Omental fat pad (tissue), 4 donors: ENCODE data around the gene ID1. TPM values are rescaled to one million over a fixed set of nuclear protein-coding genes. Genes with fewer than 3 reads are reported as not detected.

Experiments used
- ATAC-seq: fragments of 150-250 bp; one replicate; pipeline ENCODE4 v1.9.1; 2016; ENCODE audit warnings: mild to moderate bottlenecking, moderate library complexity; ENCODE audit not compliant: low FRiP score
- DNase-seq: peaks from one replicate; pipeline ENCODE4 v3.0.0-alpha.2; 2019; ENCODE audit warnings: low spot score
- total RNA-seq, 4 donors: library from RNA; depleted of rRNA; stranded (reverse); fragments of >200 nt; gene quantifications; one replicate each; pipeline ENCODE4 v1.1.0, GENCODE V29; 2016
- TF ChIP-seq, protein P1 (sequence below), 3 donors: fragments of 450-650 bp; IDR thresholded peaks; one replicate each; pipeline ENCODE4 v1.5.1; 2016 to 2017; ENCODE audit warnings: antibody characterized with exemption in 3 of 3, mild to moderate bottlenecking in 3 of 3, moderate library complexity in 2 of 3

ID1 gene
- total RNA-seq, 4 donors from 2014 or later: 437 to 878 (median 612) TPM

DNA sequence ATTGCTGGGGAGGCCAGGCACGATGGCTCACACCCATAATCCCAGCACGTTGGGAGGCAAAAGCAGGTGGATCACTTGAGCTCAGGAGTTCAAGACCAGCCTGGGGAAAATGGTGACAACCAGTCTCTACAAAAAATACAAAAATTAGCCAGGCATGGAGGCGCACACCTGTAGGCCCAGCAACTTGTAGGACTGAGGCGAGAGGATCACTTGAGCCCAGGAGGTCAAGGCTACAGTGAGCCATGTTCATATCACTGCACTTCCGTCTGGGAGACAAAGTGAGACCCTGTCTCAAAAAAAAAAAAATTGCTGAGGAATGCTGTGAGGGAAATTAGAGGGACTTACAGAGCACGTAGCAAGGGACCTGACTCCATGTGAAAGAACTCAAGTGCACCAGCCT, 40.8 kb upstream of the ID1 start:
- TF ChIP-seq, protein P1, sequence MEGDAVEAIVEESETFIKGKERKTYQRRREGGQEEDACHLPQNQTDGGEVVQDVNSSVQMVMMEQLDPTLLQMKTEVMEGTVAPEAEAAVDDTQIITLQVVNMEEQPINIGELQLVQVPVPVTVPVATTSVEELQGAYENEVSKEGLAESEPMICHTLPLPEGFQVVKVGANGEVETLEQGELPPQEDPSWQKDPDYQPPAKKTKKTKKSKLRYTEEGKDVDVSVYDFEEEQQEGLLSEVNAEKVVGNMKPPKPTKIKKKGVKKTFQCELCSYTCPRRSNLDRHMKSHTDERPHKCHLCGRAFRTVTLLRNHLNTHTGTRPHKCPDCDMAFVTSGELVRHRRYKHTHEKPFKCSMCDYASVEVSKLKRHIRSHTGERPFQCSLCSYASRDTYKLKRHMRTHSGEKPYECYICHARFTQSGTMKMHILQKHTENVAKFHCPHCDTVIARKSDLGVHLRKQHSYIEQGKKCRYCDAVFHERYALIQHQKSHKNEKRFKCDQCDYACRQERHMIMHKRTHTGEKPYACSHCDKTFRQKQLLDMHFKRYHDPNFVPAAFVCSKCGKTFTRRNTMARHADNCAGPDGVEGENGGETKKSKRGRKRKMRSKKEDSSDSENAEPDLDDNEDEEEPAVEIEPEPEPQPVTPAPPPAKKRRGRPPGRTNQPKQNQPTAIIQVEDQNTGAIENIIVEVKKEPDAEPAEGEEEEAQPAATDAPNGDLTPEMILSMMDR (IDR thresholded peaks at IDR 0.05): no peak
- no peak for DNase-seq
- no peak for ATAC-seq

DNA sequence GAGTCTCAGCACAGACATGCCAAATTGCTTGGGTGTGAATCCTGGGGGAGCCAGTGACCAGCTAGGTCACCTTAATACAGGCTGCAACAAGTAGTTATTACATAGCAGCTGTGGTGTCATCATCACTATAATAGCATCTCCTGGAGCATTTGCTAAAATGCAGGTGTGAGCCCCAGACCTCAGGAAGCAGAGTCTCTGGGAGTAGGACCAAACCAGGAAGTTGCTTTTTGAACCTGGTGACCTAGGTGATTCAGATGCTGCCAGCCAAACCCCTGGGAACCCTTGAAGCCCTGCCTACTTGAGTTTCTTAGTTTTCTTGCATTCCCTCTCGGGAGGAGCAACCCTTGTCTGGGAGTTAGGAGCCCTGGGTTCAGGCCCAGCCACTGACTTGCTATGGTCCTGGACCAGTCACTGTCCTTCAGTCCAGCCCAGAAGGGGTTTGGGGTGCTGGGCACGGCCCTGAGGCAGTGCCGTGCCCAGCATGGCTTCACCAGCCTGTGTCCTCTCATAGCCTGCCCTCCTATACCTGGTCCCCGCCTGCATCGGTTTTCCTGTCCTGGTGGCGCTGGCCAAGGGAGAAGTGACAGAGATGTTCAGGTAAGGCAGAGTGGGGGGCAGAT, 39.3 kb upstream of the ID1 start:
- TF ChIP-seq, protein P1 (IDR thresholded peaks at IDR 0.05): no peak
- ATAC-seq: no peak
- no peak for DNase-seq

- TF ChIP-seq, protein P1 (IDR thresholded peaks at IDR 0.05): no peak
- no peak for DNase-seq
- no peak for ATAC-seq
Observed at GRCh38 chr20:31566319-31566657, 38.8 kb upstream of the ID1 start.

- ATAC-seq (no peak), DNase-seq (no peak)
- TF ChIP-seq, protein P1 (IDR thresholded peaks at IDR 0.05): no peak
Observed at GRCh38 chr20:31566658-31567379, 38.3 kb upstream of the ID1 start.

GRCh38 chr20:31567380-31567720, 37.7 kb upstream of the ID1 start:
- TF ChIP-seq, protein P1 (IDR thresholded peaks at IDR 0.05): no peak
- ATAC-seq (no peak), DNase-seq (no peak)

- DNase-seq (no peak), ATAC-seq (no peak)
- TF ChIP-seq, protein P1 (IDR thresholded peaks at IDR 0.05): no peak
Observed at GRCh38 chr20:31568041-31568731, 36.9 kb upstream of the ID1 start.
